GM21717 (cell line): ENCODE measurements around the gene TMEM26.
A peak's percentile ranks its signal among the peaks of the same experiment; 100 is the strongest.
"Not testable (repeated sequence)": the region's sequence is repeated elsewhere in the genome, so short reads cannot be mapped to it uniquely, and the experiment has no call there.

ENCODE experiments used
- ATAC-seq: cut with Tn5 transposase; IDR thresholded peaks from one replicate; pipeline ENCODE4 v1.9.1; 2021; ENCODE audit warnings: mild to moderate bottlenecking, moderate library complexity; ENCODE audit not compliant: unreplicated experiment

Gene TMEM26

DNA sequence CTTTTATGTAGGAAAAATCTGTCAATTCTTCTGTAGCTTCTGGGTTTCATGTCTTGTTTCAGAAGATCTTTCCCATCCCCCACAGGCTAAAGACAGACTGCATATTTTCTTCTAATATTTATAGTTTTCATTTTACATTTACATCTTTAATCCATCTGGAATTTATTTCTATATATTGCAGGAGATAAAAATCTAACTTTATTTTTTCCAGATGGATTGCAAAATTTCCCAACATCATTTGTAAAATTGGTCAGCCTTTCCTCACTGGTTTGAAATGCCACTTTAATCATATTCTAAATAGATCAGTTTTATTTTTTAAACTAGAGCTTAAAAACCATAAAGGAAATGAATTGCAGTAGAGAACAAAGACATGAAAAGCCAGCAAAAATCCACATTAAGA lies 46.9 kb downstream of the TMEM26 start:
- no peak for ATAC-seq

DNA sequence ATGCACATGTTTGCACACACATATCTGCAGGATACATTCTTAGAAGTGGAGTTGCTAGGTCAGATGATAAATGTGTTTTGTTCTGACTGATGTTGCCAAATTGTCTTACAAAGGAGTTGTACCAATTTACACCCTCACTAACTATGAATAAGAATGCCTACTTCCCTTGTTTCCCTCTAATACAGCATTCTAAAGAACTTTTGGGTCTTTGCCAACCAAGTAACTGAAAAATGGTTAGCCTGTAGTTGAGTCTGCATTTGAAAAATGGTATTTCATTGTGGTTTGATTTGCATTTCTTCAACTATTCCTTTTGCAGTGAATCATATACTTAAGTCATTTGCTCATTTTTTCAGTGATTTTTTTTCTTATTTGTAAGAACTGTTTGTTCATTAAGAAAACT lies 48.4 kb downstream of the TMEM26 start:
- ATAC-seq: no peak

DNA sequence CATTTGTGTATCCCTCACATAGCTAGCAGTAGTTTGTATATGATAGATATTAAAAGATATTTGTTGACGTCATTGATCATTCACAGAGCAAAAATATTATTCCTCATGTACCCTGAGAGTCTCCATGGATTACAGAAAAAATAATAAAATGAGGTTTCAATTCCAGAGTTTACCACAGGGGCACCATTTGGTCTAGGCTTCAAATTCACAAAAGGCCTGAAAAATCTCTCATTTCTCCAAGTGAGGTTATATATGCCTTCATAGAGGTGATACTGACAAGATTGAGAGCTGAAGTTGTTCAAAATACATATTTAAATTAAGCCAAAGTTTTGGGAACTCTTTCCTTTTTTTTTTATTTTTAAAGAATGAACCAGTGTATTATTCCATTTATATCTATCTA lies 52.7 kb downstream of the TMEM26 start:
- no peak for ATAC-seq

DNA sequence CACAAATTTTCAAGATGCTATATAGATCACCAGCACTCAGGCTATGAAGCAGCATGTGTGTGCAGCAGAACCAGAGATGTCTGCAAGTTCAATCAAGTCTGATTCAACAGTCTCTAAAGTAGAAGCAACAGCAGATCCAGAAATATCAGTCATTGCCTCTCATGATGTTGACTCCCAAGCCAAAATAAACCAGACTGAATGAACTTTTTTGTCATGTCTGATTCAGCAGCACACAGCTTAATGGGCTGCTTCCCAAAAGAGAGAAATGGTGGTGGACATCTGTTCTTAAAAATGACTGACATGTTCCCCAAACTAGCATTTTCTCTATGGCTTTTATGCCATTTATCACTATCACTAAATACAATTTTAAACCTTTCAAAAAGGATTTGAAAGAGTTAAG lies 53.8 kb downstream of the TMEM26 start:
- ATAC-seq: no peak

DNA sequence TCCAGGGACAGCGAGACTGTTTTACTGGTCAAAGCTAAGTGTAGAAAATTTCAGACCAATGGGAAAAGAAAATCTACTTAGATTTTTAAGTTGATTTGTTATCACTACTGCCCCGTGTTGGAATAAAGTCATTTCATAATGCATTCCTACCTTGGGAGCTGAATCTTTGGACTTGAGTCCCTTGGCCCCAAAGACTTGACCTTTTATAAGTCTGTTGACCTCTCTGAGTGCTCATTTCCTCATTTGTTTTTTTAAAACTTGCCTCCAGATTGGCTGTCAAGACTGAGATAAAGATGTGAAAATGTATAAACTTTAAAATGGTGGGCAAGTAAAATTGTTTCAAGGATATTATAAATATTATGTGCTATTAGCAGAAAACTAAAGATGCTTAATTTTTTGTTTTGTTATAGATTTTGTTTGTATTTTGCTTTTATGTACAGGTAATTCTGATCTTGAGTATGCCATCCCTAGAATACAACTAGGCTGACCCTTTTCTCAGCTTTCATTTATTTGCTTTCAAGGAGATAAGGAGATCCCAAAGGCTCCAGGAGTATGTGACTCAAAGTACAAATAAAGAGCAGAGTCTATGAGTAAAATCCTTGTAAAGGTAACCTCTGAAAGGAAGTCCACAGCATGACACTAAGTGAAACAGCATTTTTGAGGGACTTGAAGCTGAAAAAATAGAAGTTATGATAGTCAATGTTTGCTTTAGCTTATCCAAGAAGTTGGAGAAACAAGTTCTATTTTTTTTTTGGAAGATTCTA lies 54.6 kb downstream of the TMEM26 start:
- ATAC-seq: no peak

DNA sequence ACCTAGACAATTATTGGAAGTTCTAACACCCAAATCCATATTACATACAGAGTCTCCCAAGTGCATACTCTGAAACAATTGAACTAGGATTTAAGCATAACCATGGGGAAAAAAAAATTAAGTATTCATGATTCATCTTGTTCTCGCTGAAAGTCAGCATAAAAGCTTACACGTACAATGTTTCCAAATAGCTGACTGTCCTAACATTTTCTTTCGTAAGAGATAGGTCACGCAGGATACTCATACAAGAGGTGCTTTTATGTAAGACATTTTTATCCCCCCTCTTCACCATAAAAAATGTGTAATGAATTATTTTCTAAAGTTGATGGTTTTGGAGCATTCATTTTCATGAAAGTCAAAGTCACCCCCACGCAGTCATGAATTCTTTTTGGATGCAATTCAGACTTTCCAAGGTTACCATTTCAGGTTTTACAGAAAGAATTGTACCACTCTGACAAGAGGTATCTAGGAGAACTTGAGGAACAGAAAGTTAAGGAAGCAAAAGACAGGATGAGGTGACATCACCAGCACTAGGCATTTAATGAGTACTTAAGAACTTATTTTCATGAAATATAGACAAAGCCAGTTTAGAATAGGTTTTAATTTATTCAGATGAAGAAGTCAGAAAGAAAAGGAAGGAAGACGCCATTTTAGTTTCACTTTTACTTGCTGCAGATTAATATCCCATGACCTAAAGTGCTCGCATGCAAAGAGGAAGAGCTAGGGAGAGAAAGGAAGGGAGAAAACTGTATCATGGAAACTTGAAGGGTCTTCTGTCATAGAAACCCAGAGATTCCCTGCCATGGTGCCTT lies 55.8 kb downstream of the TMEM26 start:
- peak; percentile 79 for ATAC-seq

DNA sequence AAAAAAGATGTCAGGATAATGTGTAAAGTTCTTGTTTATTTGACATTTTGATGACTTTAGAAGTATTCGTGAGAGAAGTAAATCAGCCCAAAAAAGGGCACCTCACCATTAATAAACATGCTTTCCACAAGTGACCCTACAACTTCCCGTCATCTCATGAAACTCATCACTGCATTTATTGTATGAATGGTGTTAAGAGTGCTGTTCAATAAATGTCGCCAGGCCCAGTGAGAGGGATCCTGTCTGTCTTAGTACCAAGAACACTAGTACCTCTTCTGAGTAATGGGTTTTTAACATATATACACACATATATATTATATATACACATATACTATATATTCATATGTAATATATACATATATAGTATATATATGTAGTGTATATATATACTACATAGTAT lies 61.9 kb downstream of the TMEM26 start:
- ATAC-seq: peak; percentile 36

DNA sequence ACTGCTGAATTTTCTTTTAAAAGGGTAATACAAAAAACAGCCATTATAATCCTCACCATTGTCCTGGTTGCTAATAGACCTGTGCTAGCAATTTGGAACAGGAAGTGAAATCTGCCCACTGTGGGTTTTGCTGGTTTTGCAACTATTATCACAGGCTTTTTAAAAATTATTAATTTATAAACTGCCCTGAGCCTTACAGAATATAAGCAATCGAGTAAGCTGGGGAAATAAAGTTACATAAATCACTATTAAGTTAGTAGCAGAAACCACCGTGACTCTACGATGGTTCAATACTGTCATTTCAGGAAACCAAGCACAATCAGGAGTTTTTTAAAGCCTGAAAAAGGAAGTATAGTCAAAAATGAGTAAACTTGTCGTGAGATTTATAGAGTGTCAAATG lies 62.3 kb downstream of the TMEM26 start:
- ATAC-seq: peak; percentile 81

DNA sequence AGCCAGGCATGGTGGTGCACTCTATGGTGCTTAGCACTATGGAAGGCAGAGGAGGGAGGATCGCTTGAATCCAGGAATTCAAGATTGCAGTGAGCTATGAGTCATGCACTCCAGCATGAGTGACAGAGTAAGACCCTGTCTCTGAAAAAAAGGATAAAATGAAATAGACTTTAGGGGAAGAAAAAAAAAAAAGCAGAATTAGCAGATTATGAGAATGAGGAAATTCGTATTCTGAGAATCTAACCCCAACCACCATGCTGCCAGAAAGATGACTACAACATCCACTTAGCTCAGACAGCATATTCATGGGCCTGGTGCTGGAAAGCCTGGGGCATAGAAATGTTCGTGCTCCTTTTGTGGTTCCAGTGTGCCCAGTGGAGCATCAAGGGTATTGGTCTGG lies 63.3 kb downstream of the TMEM26 start:
- ATAC-seq: no peak

DNA sequence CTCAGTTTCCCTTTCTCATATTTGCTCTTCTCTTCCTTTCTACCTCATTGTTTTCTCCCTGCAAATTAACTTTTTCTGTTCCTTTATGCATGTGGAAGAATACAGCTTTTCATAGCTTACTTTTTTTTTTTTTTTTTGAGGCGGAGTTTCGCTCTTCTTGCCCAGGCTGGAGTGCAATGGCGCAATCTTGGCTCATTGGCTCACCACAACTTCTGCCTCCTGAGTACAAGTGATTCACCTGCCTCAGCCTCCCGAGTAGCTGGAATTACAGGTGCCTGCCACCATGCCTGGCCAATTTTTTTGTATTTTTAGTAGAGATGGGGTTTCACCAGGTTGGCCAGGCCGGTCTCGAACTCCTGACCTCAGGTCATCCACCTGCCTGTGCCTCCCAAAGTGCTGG lies 64.2 kb downstream of the TMEM26 start:
- not testable (repeated sequence) for ATAC-seq

DNA sequence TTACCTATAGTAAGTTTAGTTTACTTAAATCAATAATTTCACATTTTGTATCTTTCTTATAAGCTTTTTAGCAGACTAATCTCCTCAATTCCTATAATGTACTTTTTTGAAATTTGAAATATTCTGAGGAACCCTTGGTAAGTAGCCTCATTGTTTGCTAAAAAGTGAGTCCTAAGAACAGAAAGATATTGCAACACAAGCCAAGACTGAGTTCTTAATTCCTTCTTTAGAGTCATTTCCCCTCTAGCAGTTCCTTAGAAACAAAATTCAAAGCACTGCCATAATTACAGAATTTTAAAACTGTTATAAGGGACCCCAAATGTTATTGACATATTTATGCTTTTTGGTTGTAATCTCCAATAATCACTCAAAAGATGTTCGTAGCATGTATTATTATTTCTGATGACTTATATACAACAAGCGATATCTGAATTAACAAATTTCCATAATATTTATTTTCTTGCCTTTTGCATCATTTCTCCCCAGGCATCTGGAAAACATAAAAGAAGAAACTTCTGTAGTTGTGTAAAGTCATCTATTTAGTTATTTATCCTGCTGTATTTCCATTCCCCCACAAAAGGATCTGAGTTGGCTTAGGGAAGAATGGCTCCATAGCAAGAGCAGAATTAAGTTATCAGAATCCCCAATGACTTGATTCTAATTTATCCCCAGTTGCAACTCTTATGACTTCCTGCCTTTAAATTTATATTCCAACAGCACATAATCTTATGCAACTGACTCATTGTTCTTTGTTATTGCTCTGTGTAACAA lies 67.8 kb downstream of the TMEM26 start:
- ATAC-seq: no peak

DNA sequence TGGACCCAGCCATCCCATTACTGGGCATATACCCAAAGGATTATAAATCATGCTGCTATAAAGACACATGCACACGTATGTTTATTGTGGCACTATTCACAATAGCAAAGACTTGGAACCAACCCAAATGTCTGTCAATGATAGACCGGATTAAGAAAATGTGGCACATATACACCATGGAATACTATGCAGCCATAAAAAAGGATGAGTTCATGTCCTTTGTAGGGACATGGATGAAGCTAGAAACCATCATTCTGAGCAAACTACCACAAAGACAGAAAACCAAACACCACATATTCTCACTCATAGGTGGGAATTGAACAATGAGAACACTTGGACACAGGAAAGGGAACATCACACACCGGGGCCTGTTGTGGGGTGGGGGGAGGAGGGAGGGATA lies 72.0 kb downstream of the TMEM26 start:
- ATAC-seq: not testable (repeated sequence)

DNA sequence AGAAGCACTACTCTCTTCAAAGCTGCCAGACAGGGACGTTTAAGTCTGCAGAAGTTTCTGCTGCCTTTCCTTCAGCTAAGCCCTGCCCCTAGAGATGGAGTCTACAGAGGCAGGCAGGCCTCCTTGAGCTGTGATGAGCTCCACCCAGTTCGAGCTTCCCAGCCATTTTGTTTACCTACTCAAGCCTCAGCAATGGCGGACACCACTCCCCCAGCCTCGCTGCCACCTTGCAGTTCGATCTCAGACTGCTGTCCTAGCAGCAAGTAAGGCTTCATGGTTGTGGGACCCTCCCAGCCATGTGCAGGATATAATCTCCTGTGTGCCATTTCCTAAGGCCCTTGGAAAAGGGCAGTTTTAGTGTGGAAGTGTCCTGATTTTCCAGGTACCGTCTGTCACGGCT lies 74.3 kb downstream of the TMEM26 start:
- no peak for ATAC-seq

DNA sequence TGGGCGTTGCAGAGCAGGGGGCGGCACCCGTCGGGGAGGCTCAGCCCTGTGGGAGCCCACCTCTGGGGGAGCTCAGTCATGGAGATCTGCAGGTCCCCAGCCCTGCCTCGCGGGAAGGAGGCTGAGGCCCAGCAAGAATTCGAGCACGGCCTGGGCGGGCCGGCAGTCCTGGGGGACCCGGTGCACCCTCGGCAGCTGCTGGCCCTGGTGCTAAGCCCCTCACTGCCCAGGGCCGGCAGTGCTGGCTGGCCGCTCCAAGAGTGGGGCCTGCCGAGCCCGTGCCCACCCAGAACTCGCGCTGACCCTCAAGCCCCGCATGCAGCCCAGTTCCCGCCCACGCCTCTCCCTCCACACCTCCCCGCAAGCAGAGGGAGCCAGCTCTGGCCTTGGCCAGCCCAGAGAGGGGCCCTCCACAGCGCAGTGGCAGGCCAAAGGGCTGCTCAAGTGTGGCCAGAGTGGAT lies 76.2 kb downstream of the TMEM26 start:
- ATAC-seq: no peak

DNA sequence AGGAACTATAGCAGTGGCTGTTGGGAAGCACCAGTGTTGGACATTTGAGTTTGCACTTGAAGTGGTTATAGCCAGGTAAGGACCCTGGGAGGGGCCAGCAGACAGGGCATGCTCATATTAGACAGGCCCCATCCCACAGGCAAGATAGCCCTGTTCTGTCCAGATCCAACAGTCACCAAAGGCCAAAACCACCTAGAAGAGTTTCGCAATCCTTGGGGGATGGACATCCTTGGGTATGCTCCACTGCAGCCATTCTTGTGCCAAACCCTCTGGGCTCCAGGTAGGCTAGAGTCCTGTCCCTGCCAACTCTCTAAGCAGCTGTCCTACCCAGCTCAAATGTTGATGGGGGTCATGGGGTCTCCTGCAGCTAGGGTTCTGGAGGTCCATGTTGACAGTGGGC lies 76.8 kb downstream of the TMEM26 start:
- ATAC-seq: no peak

DNA sequence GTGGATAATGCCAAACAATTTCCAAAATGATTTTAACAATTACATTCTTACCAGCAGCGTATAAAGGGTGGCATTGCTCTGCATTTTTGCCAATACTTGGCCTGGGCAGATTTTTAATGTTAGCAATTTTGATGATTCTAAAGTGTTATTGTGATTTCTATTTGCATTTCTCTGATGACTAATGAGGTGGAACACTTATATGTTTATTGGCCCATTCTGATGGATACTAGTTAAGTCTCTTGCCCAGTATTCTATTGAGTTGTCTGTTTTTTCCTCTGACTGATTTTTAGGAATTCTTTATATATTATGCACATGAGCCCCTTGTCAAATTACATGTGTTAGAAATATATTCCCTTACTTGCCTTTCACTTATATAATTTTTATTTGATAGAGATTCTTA lies 86.8 kb downstream of the TMEM26 start:
- no peak for ATAC-seq

DNA sequence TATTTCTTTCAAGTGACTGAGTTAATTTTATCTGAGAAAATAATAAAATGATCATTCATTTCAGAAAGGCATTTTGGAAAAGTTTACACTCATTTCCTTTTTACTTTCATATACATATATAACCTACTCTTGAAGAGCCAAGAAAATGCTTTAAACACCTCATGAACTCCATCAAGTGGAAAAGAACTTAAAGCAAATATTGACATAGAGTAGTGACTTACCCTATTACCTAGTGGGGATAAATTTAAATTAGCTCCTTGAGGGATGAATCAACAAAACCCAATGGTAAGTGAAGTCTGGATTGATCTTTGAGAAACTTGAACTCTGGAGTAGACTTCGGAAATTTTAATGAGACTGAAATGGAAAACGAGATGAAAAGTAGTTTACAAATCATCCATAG lies 88.6 kb downstream of the TMEM26 start:
- ATAC-seq: no peak

DNA sequence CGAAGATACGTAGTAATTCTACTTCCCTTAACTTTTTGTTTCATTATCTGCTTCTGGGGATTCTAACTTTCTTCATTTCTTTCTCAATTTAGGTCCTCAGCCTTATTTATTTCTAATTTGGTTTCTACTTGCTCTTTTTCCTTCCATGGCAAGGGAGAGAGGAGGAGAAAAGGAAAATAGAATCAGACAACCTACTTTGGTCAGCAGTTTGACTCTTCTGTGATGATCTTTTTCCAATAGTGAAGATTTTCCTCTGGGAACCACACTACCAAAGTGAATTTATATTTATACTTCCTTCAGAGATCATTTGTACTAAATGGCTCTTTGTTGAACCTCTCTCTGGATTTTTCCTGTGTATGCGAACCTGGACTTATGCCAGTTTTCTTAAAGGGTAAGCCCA lies 90.2 kb downstream of the TMEM26 start:
- ATAC-seq: no peak

DNA sequence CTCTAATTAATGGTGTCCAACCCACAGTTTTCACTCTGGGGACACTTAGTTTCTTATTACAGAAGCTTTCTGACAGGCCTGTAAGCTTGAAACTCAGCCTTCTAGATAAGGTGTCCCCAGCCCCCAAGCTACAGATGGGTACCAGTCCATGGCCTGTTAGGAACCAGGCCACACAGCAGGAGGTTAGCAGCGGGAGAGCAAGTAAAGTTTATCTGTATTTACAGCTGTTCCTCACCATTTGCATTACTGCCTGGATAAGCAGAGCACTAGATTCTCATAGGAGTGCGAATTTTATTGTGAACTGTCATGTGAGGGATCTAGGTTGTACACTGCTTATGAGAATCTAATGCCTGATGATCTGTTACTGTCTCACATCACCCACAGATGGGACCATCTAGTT lies 93.7 kb downstream of the TMEM26 start:
- no peak for ATAC-seq

DNA sequence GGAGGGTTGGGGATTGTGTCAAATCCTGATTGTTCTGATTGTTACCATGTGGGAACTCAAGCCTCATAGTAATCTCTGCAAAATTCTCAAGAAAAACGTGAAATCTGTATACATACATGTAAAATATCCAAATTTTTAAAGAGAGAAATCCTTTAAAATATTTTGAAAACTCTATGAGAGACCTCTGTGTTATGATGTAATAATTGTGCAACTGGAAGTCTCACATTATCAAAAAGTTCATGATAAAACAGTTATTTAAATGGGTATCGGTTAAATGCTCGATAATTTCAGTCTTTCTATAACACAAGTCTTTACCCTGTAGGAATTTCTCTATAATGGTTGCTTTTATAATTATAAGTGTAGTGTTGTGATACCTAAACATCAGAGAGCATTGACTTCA lies 95.5 kb downstream of the TMEM26 start:
- ATAC-seq: no peak
